T-cell (primary cell): ENCODE results near the gene MARS1. TPM values are rescaled to one million over a fixed set of nuclear protein-coding genes. Genes with fewer than 3 reads are reported as not detected.
"Not testable (repeated sequence)": the region's sequence is repeated elsewhere in the genome, so short reads cannot be mapped to it uniquely, and the experiment has no call there.

ENCODE experiments used
- ATAC-seq, 4 experiments: fragments of 200-7000 bp in 3 of 4; fragments of 150-1000 bp in 1 of 4; cut with Tn5 transposase; replicated peaks in 1 of 4; 1 replicate in 3 of 4; 2 replicates in 1 of 4; pipeline ENCODE4 v1.10.0; 2021; ENCODE audit warnings: moderate library complexity in 3 of 4, mild to moderate bottlenecking in 2 of 4, moderate number of reproducible peaks in 1 of 4
- CTCF ChIA-PET, 2 donors: fragments of 300-600 bp; sonication (Branson Sonifier 250); formaldehyde crosslinking; loops; one replicate each; lab custom pipeline; 2022; ENCODE audit warnings: antibody characterized with exemption in 2 of 2; lab: Charles Lee
- POLR2A ChIA-PET, 2 donors: fragments of 300-600 bp; sonication (Branson Sonifier 250); formaldehyde crosslinking; loops; one replicate each; lab custom pipeline; 2022; ENCODE audit warnings: antibody characterized with exemption in 2 of 2; lab: Charles Lee
- DNase-seq, 35 experiments: peaks; one replicate each; pipeline versions ENCODE4 v3.0.0 to v3.0.0-alpha.2; 2013 to 2023
- H3K27ac ChIP-seq: one replicate; pipeline ENCODE4 v1.5.1; 2013; ENCODE audit warnings: low read length
- H3K27me3 ChIP-seq, 2 experiments: replicated peaks in 1 of 2; 1 replicate in 1 of 2; 2 replicates in 1 of 2; pipeline versions ENCODE4 v1.6.1 to v1.7.0; 2013; ENCODE audit warnings: low read length in 1 of 2, mixed read lengths in 1 of 2; ENCODE audit not compliant: control insufficient read depth in 2 of 2, insufficient read depth in 2 of 2; ENCODE audit errors: extremely low read depth in 1 of 2
- H3K36me3 ChIP-seq, 2 donors: 1 replicate in 1 of 2; 2 replicates in 1 of 2; pipeline versions ENCODE4 v1.6.1 to v1.7.0; 2013; ENCODE audit warnings: low read length in 1 of 2; ENCODE audit not compliant: control insufficient read depth in 2 of 2, insufficient read depth in 1 of 2; ENCODE audit errors: extremely low read depth in 1 of 2
- H3K4me1 ChIP-seq, 2 experiments: 1 replicate in 1 of 2; 2 replicates in 1 of 2; pipeline versions ENCODE4 v1.6.1 to v1.7.0; 2013; ENCODE audit warnings: low read length in 2 of 2, mixed read lengths in 1 of 2; ENCODE audit not compliant: insufficient read depth in 2 of 2, control insufficient read depth in 1 of 2; ENCODE audit errors: extremely low read depth in 1 of 2
- H3K4me3 ChIP-seq, 2 donors: 1 replicate in 1 of 2; 2 replicates in 1 of 2; pipeline versions ENCODE4 v1.5.1 to v1.7.0; 2013; ENCODE audit warnings: mild to moderate bottlenecking in 2 of 2, low read length in 1 of 2, moderate library complexity in 1 of 2; ENCODE audit not compliant: control insufficient read depth in 1 of 2; ENCODE audit errors: extremely low read depth in 1 of 2
- H3K9me3 ChIP-seq: 2 replicates; pipeline ENCODE4 v1.7.0; 2013
- H3K27ac Mint-ChIP-seq, 2 donors: one replicate each; pipeline ENCODE4 v1.8.0; 2020 to 2021; ENCODE audit warnings: mild to moderate bottlenecking in 2 of 2, mixed read lengths in 2 of 2
- H3K27me3 Mint-ChIP-seq, 2 donors: one replicate each; pipeline ENCODE4 v1.8.0; 2021 to 2022; ENCODE audit warnings: mixed read lengths in 2 of 2
- H3K36me3 Mint-ChIP-seq: one replicate; pipeline ENCODE4 v1.8.0; 2021; ENCODE audit warnings: mixed read lengths
- H3K4me1 Mint-ChIP-seq, 3 donors: one replicate each; pipeline ENCODE4 v1.8.0; 2020 to 2022; ENCODE audit warnings: mixed read lengths in 3 of 3, mild to moderate bottlenecking in 1 of 3
- H3K4me3 Mint-ChIP-seq, 3 donors: one replicate each; pipeline ENCODE4 v1.8.0; 2020 to 2022; ENCODE audit warnings: mild to moderate bottlenecking in 3 of 3, mixed read lengths in 3 of 3, moderate library complexity in 3 of 3
- H3K9me3 Mint-ChIP-seq, 3 donors: one replicate each; pipeline ENCODE4 v1.8.0; 2020 to 2022; ENCODE audit warnings: mixed read lengths in 3 of 3
- WGBS: methylation state at CpG from one replicate; pipeline ENCODE4 v1.1.5; 2013; ENCODE audit warnings: missing lambda C conversion rate; ENCODE audit not compliant: insufficient coverage; 5-methylcytosine and 5-hydroxymethylcytosine counted together
- total RNA-seq, 35 experiments: library from RNA in 6 of 35; stranded (reverse) in 6 of 35; fragments of 120-200 nt in 1 of 35; gene quantifications; one replicate each; pipeline versions ENCODE4 v1.2.1 to v1.2.4 and lab custom pipeline; 2013 to 2026

The MARS1 gene
- total RNA-seq, 5 donors from 2014 or later (not counting 1 experiment from before 2014, with no cell fraction given): 167 to 350 (median 320) TPM

DNA sequence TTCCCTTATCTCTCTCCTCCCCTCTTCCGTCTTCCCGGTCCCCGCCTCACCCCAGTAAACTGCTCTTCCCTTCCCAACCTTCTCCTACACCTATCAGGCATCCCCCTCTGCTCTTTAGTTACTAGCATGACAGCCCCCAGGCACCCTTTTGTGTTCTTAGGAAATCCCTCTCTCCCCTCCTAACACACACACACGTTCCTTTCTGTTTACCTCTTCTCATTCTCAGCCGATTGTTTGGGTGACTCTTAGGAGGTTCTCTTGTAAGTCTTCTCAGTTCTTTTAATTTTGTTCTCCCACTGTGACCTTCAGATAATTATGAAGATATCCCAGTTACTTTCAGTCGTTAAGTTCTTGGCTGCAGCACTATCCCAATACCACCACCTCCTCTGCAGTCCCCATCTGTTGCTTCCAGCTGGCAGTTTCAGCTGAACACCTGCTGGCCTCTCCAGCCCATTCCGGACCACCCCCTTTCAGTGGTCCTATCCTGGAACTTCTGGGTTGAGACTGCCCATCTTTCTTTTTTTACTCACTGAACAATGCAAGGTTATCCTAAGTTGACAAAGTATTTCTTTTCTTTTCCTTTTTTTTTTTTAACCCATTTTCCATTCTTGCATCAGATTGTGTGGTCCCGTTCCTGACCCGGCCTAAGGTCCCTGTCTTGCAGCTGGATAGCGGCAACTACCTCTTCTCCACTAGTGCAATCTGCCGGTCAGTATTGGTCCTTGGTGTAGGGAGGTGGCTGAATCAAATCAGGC is 711 bp downstream of the MARS1 start:
- ATAC-seq (no peak), DNase-seq (no peak)
- H3K4me1 Mint-ChIP-seq: peaks cover 31 to 38% (median 36%) of the 10 kb centered on the region in 3 donors
- H3K4me1 ChIP-seq: peaks cover 12 to 23% of the 10 kb centered on the region in 2 experiments
- peak overlapping the region; percentile 94 to 95 for H3K27ac Mint-ChIP-seq
- no peaks in the 10 kb centered on the region for H3K9me3 Mint-ChIP-seq
- H3K4me3 ChIP-seq: peak overlapping the region; percentile 94 to 95
- H3K27me3 Mint-ChIP-seq: no peaks in the 10 kb centered on the region
- ChIA-PET POLR2A (interaction anchor here (0.6 to 0.7 kb wide), 2 partner anchors 13 to 53 kb away, joined by 3 to 4 read pairs; no protein-coding TSS in a partner anchor), CTCF (interaction anchor here in 1 of 2 donors (0.8 kb wide), 1 partner anchor 30 kb away, joined by 3 read pairs; no protein-coding TSS in a partner anchor)
- WGBS: 6% methylated on average over 5 of the region's 11 CpGs
- H3K27ac ChIP-seq: peak overlapping the region; percentile 66
- H3K36me3 ChIP-seq: peaks cover 12 to 37% of the 10 kb centered on the region in 2 donors
- peak overlapping the region; percentile 90 to 98 (median 96) for H3K4me3 Mint-ChIP-seq
- H3K27me3 ChIP-seq: no peaks in the 10 kb centered on the region
- H3K36me3 Mint-ChIP-seq: peaks cover 21% of the 10 kb centered on the region
- H3K9me3 ChIP-seq: no peaks in the 10 kb centered on the region

- peak overlapping the region; percentile 68 to 95 for H3K27ac Mint-ChIP-seq
- Histone ChIP-seq H3K4me1 (peaks cover 12 to 23% of the 10 kb centered on the region in 2 experiments), H3K27me3 (no peaks in the 10 kb centered on the region), H3K9me3 (no peaks in the 10 kb centered on the region), H3K27ac (no peak overlapping the region), H3K4me3 (peak overlapping the region in 1 of 2 donors; percentile 94), H3K36me3 (peaks cover 12 to 40% of the 10 kb centered on the region in 2 donors)
- peaks cover 21% of the 10 kb centered on the region for H3K36me3 Mint-ChIP-seq
- ChIA-PET CTCF (interaction anchor here in 1 of 2 donors (0.8 kb wide), 1 partner anchor 30 kb away, joined by 3 read pairs; no protein-coding TSS in a partner anchor), POLR2A (interaction anchor here (0.5 to 0.7 kb wide), 3 partner anchors 14 to 54 kb away, joined by 3 to 6 read pairs (median 4); no protein-coding TSS in a partner anchor)
- peaks cover 31 to 38% (median 36%) of the 10 kb centered on the region in 3 donors for H3K4me1 Mint-ChIP-seq
- no peak for DNase-seq
- no peaks in the 10 kb centered on the region for H3K9me3 Mint-ChIP-seq
- H3K27me3 Mint-ChIP-seq: no peaks in the 10 kb centered on the region
- H3K4me3 Mint-ChIP-seq: peak overlapping the region; percentile 90 to 98 (median 96)
- 100% methylated on average over 3 of the region's 5 CpGs for WGBS
- no peak for ATAC-seq
Observed at GRCh38 chr12:57489157-57489641, 1.3 kb downstream of the MARS1 start.

- H3K9me3 ChIP-seq: no peaks in the 10 kb centered on the region
- Mint-ChIP-seq H3K27me3 (no peaks in the 10 kb centered on the region), H3K27ac (no peak overlapping the region), H3K36me3 (peaks cover 21% of the 10 kb centered on the region), H3K4me1 (peaks cover 31 to 38% (median 36%) of the 10 kb centered on the region in 3 donors), H3K4me3 (no peak overlapping the region), H3K9me3 (no peaks in the 10 kb centered on the region)
- CTCF ChIA-PET: interaction anchor here in 1 of 2 donors (0.5 kb wide), 1 partner anchor 127 kb away, joined by 3 read pairs; no protein-coding TSS in a partner anchor
- peaks cover 12 to 23% of the 10 kb centered on the region in 2 experiments for H3K4me1 ChIP-seq
- no peak overlapping the region for H3K4me3 ChIP-seq
- peaks cover 12 to 40% of the 10 kb centered on the region in 2 donors for H3K36me3 ChIP-seq
- no peak overlapping the region for H3K27ac ChIP-seq
- no peak for DNase-seq
- ATAC-seq: no peak
- H3K27me3 ChIP-seq: no peaks in the 10 kb centered on the region
- POLR2A ChIA-PET: interaction anchor here in 1 of 2 donors (0.8 kb wide), 1 partner anchor 15 kb away, joined by 4 read pairs; no protein-coding TSS in a partner anchor
- 100% methylated on average over 2 of the region's 4 CpGs for WGBS
Observed at GRCh38 chr12:57490126-57490525, 2.3 kb downstream of the MARS1 start.

DNA sequence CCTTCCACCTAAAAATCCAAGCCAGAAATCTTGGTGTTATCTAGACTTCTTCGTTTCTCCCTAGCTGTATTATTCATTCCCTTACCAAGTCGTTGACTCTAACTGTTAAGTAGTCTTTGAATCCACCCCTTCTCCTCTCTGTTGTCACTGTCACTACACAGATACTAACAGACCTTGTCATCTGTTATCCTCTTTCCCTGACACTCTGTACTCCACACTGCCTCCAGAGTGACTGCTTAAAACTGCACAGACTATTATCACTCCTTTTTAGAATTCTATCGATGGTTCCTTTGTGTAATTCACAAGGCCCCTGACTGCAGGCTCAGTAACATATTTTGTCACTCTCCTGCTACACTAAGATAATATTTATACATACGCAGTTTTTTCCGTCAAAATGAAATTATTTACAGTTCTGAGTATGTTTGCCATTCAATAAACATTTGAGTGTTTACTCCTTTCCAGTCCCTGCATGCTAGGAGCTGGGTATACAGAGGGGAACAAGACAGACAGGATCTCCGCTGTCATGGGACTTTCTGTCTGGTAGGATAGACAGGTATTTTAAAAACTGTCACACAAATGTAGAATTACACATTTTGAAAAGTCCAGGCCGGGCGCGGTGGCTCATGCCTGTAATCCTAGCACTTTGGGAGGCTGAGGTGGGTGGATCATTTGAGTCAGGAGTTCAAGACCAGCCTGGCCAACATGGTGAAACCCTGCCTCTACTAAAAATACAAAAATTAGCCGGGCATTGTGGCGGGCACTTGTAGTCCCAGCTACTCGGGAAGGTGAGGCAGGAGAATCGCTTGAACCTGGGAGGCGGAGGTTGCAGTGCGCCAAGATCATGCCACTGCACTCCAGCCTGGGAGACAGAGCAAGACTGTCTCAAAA is 3.8 kb downstream of the MARS1 start:
- peaks cover 31 to 38% (median 36%) of the 10 kb centered on the region in 3 donors for H3K4me1 Mint-ChIP-seq
- H3K4me1 ChIP-seq: peaks cover 12 to 23% of the 10 kb centered on the region in 2 experiments
- DNase-seq: peak in 1 of 35 experiments; percentile 28
- no peak for ATAC-seq
- no peaks in the 10 kb centered on the region for H3K9me3 ChIP-seq
- no peak overlapping the region for H3K4me3 ChIP-seq
- peak overlapping the region; percentile 2 to 46 for H3K27ac Mint-ChIP-seq
- CTCF ChIA-PET: interaction anchor here in 1 of 2 donors (0.7 kb wide), 1 partner anchor 43 kb away, joined by 11 read pairs; no protein-coding TSS in a partner anchor
- no peaks in the 10 kb centered on the region for H3K27me3 Mint-ChIP-seq
- no peaks in the 10 kb centered on the region for H3K9me3 Mint-ChIP-seq
- H3K36me3 Mint-ChIP-seq: peaks cover 25% of the 10 kb centered on the region
- H3K36me3 ChIP-seq: peaks cover 12 to 46% of the 10 kb centered on the region in 2 donors
- 88% methylated on average over 3 of the region's 15 CpGs for WGBS
- no peak overlapping the region for H3K4me3 Mint-ChIP-seq
- POLR2A ChIA-PET: interaction anchor here in 1 of 2 donors (0.6 kb wide), 2 partner anchors 34 kb away, joined by 5 to 6 read pairs; no protein-coding TSS in a partner anchor
- H3K27ac ChIP-seq: no peak overlapping the region
- no peaks in the 10 kb centered on the region for H3K27me3 ChIP-seq

DNA sequence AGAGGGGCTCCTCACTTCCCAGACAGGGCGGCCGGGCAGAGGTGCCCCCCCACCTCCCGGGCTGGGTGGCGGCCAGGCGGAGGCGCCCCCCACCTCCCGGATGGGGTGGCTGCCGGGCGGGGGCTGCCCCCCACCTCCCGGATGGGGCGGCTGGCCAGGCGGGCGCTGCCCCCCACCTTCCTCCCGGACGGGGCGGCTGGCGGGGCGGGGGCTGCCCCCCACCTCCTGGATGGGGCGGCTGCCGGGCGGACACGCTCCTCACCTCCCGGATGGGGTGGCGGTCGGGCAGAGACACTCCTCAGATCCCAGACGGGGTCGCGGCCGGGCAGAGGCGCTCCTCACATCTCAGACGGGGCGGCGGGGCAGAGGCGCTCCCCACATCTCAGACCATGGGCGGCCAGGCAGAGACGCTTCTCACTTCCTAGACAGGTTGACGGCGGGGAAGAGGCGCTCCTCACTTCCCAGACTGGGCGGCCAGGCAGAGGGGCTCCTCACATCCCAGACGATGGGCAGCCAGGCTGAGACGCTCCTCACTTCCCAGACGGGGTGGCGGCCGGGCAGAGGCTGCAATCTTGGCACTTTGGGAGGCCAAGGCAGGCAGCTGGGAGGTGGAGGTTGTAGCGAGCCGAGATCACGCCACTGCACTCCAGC is 7.3 kb downstream of the MARS1 start:
- peaks cover 14 to 57% of the 10 kb centered on the region in 2 donors for H3K36me3 ChIP-seq
- POLR2A ChIA-PET, H3K4me3 ChIP-seq, H3K27me3 Mint-ChIP-seq, DNase-seq, H3K4me3 Mint-ChIP-seq, CTCF ChIA-PET, H3K4me1 ChIP-seq, H3K9me3 Mint-ChIP-seq, ATAC-seq, H3K27ac Mint-ChIP-seq, H3K27ac ChIP-seq, H3K9me3 ChIP-seq, H3K27me3 ChIP-seq: not testable (repeated sequence)
- peaks cover 7 to 20% (median 7%) of the 10 kb centered on the region in 3 donors for H3K4me1 Mint-ChIP-seq
- WGBS: 93% methylated on average over 18 of the region's 48 CpGs
- peaks cover 43% of the 10 kb centered on the region for H3K36me3 Mint-ChIP-seq
